ENCODE data around the gene SLC29A3.
A peak's percentile ranks its signal among the peaks of the same experiment; 100 is the strongest.

Gene SLC29A3

DNA sequence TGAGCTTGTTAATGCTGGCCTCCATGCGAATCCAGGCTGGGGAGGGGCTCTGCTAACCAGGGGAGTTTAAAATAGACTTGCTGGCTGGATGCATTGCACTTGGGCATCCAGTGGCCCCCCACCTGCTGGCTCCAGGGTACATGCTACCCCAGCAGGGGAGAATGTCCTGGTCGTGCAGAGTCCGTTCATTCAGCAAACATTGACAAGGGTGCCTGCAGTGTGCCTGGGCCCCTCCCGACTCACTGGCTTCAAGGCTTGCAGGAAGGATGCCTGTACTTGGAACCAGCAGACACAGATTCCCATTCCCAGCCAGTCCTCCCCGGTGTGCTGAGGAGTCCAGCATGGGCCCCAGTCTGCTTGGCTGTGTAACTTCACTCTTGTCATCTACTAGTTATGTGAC lies 1.5 kb downstream of the SLC29A3 start:
- no peak for DNase-seq

DNA sequence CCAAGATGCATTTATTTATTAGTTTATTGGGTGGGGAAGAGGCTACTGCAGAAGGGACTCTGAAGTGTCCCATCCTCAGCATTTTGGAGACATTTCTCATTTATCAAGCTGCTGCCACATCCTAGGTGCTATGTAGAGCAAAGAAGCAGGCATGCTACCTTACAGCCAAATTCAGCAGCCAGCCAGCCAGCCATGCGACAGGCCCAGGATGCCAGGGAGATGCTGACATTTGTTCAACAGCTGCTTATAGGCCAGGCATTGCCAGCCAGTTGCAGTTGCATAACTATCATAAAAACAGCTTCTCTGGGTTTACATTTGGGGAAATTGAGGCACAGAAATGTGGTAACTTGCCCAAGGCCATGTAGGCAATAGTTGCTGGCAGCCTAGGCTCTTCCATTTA lies 2.3 kb downstream of the SLC29A3 start:
- no peak for DNase-seq

DNA sequence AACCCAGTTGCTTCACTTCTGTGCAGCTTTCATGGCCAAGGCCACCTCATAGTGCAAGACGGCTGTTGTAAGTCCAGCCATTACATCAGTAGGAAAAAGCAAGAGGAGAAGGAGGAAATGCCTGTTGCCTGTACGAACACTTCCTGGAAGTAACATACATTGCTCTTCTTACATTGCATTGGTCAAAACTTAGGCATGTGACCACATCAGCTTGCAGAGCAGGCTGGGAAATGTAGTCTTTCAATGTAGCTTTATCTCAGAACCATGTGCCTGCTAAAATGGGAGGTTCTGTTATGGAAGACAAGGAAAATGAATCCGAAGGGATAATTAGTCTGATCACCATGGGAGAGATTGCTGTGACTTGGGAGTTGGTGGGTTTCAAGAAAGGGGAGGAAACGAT lies 4.3 kb downstream of the SLC29A3 start:
- no peak for DNase-seq

DNA sequence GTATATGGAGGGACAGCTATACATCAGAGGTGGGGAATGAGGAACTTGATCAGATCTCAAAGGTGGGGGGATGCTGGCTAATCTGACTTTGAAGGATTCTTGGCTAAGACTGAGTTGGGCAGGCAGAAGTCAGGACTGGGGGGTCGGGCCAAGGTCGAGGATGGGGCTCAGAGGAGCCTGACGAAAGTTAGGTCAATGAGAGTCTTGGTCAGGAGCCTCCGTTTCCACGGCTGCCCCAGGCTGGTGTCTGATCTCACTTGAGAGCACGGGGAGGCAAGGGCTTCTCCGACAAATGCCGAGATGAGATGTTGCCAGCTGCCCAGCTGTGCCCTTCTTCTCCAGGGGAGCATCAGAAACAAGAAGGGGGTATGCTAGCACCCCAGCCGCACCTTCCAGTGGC lies 5.7 kb downstream of the SLC29A3 start:
- DNase-seq = no peak

DNA sequence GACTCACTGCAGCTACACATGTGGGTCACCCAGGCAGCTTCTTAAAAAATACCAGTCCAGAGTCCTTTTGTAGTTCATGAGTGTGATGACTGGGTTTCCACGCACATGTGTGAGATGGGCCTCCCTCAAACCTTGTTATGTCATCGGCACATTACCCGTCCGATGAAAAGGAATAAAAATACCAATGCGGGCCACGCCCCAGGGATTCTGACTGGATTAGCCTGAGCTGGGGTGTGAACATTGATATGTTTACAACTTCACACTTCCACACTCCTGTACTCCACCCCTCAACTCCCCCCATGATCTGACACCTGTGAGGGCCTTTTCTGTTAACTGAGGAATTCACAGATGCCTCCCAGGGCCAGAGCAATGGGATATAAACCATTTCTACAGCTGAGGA lies 6.2 kb downstream of the SLC29A3 start:
- no peak for DNase-seq

DNA sequence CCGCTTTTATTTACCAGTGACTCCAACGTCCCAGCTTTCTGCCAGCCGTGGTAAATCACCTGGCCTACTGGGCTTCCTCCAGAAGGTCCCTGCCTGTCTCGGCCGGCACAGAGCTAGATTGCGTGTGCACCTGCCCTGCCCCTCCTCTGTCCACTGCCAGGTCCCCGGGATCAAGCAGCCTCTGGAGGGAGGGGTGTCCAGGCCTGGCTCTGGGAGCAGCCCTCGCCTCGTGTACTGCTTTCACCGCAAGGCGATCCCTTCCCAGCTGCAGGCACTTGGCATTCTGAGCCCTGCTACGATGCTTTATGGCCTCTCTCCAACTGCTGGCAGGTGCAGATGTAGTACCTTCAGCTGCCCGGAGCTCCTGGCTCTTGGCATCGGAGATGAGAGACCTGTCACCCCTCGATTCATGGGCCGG lies 7.4 kb downstream of the SLC29A3 start:
- DNase-seq = no peak

DNA sequence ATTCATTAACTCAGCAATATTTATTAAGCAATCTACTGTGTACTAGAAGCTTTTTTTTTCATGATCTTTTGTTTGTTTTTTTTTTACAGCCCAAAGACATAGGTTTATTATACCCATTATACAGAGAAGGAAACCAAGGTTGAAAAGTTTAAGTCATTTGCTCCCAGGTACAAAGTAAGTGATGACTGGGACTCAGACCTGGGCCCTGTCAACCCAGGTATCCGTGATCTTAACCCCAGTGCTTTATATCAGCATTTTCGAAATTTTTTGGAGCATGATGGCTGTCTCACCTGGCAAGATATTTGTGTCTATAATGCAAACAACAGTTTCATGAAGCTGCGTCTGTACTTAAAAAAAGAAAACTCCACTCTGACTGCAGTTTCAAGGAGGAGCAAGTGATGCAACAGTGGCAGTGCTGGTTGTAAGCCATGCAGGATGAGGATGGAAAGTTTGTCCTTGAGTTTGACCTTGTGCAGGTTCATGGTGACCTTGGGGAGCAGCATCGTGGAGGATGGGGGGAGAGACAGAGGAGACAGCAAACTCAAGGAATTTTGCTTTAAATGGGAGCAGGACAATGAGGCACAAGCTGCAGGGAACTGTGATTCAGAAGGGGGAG lies 11.8 kb downstream of the SLC29A3 start:
- DNase-seq = no peak

DNA sequence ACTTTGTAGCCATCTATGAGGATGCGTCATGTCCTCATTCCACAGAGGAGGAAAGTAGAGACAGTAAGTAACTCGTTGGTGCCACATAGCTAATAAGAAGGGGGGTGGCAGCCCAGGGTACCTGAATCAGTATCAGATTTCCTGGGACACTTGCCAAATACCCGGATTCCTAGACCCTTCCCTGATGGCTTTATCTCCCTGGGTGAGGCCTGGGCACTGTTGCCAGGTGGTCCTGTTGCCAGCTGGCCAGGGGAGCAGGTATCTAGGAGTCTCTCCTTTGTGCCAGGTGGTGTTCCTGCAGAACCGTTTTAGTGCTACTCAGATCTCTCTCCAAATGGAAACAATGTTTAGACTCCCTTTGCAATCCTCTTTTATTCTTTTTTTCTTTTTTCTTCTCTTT lies 12.7 kb downstream of the SLC29A3 start:
- no peak for DNase-seq

DNA sequence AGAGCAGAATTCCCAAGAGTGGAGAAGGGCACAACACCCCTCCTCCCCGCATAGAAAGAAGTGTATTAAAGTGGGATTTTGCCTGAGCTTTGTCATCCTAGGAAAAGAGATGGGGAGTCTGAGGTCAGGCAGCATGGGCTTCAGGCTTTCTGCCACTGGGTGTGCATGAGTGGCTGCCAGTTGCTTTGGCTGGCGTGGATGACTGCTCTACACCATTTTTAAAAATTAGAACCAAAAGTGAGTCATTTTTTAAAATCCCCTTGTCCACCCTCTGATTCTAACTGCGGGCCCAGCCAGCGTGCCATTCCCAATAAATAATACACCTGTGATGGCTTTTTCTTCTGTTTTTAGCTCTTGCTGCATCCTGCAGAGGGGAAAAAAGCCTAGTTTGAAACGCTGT lies 13.4 kb downstream of the SLC29A3 start:
- no peak for DNase-seq

DNA sequence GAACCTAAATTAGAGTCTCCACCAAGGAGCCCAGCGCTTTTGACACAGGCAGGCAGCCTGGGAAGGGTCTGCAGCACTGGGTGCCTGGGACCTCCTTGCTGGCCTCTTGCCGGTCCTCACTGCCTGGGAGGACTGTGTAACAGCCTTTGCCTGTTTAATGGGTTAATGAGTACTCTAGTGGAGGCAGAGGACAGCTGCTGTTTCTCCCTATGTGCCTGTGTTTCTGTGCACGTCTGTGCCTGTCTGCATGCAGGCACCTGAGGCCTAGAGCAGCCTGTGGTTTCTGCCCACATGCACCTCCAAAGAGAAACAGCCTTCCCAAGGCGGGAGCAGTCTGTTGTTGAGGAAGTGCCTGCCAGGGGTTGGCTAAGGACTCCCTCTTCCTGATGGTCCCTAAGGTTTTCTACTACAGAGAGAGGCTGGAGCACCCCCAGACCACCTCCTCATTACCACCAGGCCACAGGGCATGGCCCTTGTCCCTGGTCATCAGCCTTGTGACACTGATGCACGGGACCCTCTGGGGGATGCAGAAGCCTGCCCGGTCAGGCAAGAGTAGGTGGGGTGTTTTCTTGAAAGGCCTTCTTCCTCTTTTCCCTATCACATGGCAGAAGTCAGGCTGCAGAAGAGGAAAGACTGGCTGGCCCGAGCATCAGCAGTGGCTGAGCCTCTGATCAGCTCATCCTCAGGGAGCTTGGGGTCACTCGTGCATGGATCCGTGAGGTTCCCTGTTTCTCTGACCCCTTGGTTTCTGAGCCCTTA lies 14.2 kb downstream of the SLC29A3 start:
- peak in 4 of 56 donors; percentile 7 to 17 (median 10) for DNase-seq

DNA sequence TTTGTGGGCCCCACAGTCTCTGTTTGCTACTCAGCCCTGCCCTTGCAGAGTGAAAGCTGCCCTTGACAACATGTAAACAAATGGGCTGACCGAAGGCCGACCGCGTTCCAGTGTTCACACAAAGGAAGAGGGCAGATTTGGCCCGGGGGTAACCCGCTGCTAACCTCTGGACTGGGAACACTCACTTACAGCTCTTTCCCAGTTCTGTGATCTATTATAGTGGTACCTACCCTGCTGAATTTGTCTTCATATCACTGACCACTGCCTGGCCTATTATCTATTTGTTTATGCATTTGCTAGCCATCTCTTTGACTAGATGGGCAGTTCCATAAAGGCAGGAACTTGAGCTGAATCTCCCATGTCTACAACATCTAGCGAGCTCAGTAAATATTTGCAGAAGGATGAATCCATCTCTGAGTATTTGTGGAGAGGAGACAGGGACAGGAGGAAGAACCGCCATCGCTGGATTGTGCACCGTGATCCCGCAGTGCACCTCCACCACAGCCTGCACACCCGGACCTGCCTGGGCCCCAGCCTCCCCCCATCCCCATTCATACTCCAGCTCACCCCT lies 15.2 kb downstream of the SLC29A3 start:
- no peak for DNase-seq

DNA sequence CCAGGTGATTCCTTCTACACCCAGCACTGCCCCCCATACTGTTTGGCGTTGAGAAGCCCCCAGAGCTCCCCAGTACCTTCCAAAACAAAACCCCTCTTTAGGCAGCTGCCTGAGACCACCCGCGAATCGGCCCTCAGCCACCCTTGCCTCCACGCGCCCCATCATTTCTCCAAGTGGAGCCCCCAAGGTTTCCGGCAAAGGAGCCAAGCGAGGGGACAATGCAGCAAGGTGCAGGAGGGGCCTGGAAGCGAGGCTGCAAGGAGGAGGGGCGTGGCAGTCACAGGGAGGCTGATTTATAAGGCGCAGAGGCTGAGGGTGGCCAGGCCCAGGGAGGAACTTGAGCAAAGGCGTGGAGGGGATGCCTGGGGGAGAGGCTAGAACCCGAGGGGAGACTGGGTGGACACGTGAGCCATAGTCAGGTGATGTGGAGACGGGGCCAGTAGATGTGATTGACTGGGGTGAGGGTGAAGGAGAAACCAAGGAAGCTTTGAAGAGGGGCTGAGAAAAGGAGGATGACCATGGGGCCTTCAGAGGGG lies 16.2 kb downstream of the SLC29A3 start:
- no peak for DNase-seq

DNA sequence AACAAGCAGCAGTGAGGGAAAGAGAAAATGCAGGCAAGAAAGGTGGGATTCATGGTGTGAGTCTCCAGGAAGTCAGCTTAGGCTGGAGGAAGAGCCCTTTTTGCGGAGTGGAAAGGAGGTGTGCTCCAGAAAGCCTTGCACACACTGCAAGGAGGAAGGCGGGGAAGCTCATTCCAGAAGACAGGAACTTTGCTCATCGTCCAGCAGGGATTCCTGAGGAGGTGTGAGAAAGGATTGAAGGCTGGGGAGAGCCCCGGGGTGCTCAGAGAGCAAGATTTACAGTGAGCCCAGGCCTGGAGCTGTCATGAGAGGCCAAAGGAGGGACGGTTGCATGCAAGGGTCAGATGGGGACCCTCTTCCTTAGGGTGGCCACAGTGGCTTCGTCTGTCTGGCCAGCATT lies 17.6 kb downstream of the SLC29A3 start:
- DNase-seq = no peak

DNA sequence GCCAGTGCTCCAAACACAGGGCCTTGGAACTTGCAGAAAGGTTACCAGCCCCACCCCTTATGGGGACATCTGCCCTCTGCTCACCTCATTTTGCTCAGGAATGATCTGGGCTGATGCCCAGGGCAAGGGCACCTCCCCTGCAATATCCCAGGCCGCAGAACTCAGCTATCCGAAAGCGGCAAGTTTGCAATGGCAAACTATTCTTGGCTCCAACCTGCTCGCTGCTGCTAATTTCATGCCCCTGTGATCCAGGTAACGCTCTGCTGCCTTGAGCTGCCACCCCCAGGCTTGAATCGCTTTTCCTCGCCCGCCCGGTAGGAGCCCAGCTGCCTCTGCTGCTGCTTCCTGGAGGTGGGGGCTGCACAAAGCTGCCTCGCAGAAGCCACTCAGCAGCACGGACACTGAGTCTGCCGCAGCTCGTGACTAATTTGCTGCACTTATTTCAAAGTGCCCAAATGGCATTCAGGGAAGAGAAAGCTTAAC lies 18.2 kb downstream of the SLC29A3 start:
- peak in 10 of 56 donors; percentile 11 to 46 (median 24) for DNase-seq

DNA sequence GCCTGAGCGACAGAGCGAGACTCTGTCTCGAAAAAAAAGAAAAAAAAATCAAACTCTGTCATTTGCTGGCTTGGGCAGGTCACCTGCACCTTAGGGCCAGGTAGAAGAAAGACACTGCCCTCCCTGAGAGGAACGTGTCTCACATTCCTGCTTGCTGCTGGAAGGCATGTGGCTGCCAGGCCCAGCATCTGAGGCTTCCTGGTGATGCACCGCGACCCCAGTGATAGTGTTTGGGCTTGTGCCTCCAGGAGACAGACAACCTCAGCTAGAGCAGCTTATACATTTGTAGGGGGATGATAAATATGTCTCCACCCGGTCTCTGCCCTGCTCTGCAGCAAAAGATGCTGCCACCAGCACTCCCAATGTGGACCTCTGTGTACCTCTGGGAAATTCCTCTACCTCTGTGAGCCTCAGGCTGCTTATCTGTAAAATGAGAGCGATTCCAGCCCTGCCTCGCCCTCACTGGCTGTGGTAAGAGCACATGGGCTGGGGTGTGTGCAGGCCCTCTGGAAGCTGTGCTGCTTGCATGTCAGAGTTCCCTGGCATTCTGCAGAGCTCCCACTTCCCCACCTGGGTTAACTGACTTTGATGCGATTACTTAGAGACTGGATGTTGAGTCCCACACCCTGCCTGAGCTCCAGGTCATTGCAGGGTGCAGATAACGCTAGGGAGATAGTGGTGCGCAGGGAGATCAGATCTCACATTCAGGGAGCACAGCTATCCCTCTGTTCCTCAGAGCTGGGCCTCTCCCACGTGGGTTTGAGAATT lies 19.9 kb downstream of the SLC29A3 start:
- no peak for DNase-seq

DNA sequence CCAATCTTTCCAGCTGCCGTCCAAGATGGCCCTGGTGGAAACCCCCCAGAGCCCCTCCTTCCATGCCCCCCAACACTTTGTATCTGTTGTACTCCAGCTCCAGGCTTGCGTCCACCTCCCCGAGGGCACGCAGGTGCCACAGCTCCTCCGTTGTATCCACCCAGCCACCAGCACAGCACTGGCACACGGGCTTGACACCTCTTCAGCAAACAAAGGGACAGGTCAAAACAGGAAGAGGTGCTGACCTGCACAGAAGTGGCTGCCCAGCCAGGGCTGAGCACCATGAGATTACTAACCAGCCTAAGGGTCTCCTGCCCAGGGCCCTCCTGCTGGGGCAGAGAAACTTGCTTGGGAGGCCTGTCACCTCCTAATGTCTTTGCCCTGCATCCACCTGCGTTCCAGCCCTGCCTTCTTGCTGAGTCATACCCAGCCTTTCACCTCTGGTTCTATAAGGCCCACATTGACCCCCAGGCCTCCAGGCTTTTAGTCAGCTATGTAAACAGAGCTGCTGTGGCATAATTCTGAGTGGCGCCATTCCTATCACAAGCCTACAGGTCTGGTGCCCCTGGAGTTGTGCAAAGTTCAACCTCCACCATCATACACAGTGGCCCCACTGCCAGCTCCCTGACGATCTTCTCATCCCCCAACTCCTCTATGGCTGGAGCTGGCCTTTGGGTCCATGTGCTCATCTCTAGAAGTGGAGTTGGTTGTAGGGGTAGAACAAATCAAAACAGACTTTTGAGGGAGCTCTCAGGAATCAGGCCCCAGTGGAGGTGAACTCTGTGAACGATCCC lies 20.9 kb downstream of the SLC29A3 start:
- DNase-seq = no peak

DNA sequence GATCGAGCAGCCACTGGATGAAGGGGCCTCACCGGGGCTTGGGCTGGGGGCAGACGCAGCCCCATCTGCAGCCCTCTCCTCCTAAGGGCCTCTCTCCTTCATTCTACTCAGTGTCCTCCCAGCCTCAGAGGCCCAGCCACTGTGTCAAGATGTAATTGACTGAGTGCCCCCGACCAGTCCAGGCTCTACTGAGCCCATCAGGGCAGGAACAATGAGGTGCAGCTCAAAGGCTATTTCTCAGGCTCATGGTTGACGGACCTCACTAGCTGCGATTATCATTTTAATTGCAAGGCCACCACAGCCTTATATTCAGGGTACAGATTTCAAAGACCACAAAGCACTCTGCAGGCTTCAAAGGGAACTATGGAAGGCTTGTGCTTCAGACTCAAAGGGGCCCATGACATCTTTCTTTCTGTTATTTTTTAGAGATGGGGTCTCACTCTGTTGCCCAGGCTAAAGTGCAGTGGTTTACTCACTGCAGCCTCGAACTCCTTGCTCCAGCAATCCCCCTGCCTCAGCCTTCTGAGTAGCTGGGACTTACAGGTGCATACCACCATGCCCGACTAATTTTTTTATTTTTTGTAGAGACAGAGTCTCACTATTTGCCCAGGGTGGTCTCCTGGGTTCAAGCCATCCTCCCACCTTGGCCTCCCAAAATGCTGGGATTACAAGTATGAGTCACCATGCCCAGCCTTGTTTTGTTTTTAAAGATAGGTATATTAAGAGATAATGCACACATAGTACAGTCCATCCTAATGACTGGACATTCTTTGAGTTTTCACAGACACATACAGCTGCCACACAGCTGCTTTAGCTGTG lies 23.7 kb downstream of the SLC29A3 start:
- DNase-seq = no peak

DNA sequence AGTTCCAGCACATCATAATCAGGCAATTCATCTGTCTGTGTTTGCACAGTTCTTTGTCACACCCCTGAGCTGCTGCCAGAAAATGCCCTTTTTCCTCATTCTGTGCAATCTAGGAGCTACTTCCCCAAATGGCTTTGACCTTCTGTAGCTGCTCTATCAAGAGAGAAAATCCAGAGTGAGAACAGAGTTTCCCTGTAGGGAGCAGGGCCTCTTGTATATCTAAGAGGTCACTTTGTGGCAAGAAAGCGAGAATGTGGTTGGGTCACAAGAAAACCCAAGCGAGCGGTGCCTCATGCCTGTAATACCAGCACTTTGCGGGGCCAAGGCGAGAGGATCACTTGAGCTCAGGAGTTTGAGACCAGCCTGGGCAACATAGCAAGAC lies 24.3 kb downstream of the SLC29A3 start:
- DNase-seq = peak in 7 of 56 donors; percentile 7 to 34 (median 14)

DNA sequence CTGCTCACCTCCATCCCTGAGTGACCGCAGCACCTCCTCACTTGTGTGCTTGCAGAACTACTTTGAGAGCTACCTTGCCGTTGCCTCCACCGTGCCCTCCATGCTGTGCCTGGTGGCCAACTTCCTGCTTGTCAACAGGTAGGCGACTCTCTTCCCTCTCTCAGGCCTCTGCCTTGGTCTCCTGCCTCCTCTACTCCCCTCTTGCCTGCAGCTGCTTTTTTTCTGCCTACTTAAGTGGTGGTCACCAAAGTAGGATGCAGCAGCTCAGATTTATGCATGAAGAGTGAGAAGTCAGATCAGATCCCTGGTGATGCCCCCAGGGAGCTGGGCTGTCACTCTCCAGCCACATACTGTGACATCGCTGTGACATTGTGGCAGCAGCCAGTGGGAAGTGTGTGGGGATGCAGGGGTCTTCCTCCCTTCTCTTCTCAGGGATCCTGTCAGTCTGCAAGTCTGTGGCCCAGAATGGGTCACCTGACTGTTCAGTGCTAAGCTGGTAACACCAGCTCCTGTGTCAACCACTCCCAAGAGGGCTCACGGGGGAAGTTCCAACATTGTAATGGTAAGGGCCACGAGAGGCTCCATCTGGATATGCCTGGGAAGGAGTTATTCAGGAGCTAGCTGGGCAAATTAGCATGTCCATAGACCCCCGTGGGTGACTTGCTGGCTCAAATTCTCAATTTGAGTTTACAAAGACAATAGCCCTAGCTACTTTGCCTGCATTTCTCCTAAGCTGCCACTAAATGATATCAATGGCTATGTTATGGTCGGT lies 25.3 kb downstream of the SLC29A3 start:
- no peak for DNase-seq

All from nucleus accumbens (tissue), 56 donors.